ENCODE measurements around the gene PLPPR5. TPM values are rescaled to one million over a fixed set of nuclear protein-coding genes. Genes with fewer than 3 reads are reported as not detected.

Gene PLPPR5
- total RNA-seq, 1 experiment from 2014 or later = 0.24 TPM

DNA sequence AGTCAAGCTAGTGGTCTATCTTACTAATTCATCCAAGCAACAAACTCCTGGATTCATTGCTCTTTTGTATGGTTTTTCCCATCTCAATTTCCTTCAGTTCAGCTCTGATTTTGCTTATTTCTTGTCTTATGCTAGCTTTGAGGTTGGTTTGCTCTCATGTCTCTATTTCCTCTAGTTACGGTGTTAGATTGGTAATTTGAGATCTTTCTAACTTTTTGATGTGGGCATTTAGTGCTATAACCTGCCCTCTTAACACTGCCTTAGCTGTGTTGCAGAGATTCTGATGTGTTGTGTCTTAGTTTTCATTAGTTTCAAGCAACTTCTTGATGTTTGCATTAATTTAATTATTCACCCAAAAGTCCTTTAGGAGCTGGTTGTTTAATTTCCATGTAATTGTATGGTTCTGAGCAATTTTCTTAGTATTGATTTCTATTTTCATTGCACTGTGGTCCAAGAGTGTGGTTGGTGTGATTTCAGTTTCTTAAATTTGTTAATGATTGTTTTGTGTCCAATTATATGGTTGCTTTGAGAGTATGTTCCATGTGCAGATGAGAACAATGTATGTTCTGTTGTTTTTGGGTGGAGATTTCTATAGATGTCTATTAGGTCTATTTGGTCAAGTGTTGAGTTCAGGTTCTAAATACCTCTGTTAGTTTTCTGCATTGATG lies 154.6 kb downstream of the PLPPR5 start:
- no peak for DNase-seq (ENCODE audit: low read depth)

GRCh38 chr1:98842241-98842640 lies 162.4 kb downstream of the PLPPR5 start:
- DNase-seq (ENCODE audit: low read depth) = no peak
